Stimulated activated CD4-positive, alpha-beta T cell treated with anti-CD3 and anti-CD28 coated beads, Interleukin-4, amount 100 ng/mL, for 48 hours (primary cell): ENCODE data around the gene TMEM244.
"Not testable (repeated sequence)": the region's sequence is repeated elsewhere in the genome, so short reads cannot be mapped to it uniquely, and the experiment has no call there.

Source experiments
- DNase-seq, 2 donors: peaks; one replicate each; pipeline ENCODE4 v3.0.0-alpha.2; 2020; ENCODE audit warnings: low read depth in 2 of 2

Gene TMEM244

GRCh38 chr6:129812145-129812777 lies 48.9 kb downstream of the TMEM244 start:
- no peak for DNase-seq

GRCh38 chr6:129807141-129807540 lies 54.0 kb downstream of the TMEM244 start:
- not testable (repeated sequence) for DNase-seq

GRCh38 chr6:129802920-129803319 lies 58.2 kb downstream of the TMEM244 start:
- not testable (repeated sequence) for DNase-seq

- DNase-seq: no peak
Observed at GRCh38 chr6:129801909-129802308, 59.2 kb downstream of the TMEM244 start.

GRCh38 chr6:129795261-129795660 lies 65.9 kb downstream of the TMEM244 start:
- no peak for DNase-seq

GRCh38 chr6:129793447-129793846 lies 67.7 kb downstream of the TMEM244 start:
- DNase-seq: no peak

GRCh38 chr6:129792049-129792448 lies 69.1 kb downstream of the TMEM244 start:
- no peak for DNase-seq

- no peak for DNase-seq
Observed at GRCh38 chr6:129790785-129791184, 70.3 kb downstream of the TMEM244 start.

GRCh38 chr6:129789974-129790373 lies 71.1 kb downstream of the TMEM244 start:
- DNase-seq: no peak

GRCh38 chr6:129787816-129788215 lies 73.3 kb downstream of the TMEM244 start:
- DNase-seq: no peak

- no peak for DNase-seq
Observed at GRCh38 chr6:129786548-129786947, 74.6 kb downstream of the TMEM244 start.

- no peak for DNase-seq
Observed at GRCh38 chr6:129785756-129786135, 75.4 kb downstream of the TMEM244 start.

GRCh38 chr6:129785047-129785755 lies 75.9 kb downstream of the TMEM244 start:
- DNase-seq: no peak
